ENCODE data around the gene GRHL1.
"Not testable (repeated sequence)": the region's sequence is repeated elsewhere in the genome, so short reads cannot be mapped to it uniquely, and the experiment has no call there.

GRHL1 gene

DNA sequence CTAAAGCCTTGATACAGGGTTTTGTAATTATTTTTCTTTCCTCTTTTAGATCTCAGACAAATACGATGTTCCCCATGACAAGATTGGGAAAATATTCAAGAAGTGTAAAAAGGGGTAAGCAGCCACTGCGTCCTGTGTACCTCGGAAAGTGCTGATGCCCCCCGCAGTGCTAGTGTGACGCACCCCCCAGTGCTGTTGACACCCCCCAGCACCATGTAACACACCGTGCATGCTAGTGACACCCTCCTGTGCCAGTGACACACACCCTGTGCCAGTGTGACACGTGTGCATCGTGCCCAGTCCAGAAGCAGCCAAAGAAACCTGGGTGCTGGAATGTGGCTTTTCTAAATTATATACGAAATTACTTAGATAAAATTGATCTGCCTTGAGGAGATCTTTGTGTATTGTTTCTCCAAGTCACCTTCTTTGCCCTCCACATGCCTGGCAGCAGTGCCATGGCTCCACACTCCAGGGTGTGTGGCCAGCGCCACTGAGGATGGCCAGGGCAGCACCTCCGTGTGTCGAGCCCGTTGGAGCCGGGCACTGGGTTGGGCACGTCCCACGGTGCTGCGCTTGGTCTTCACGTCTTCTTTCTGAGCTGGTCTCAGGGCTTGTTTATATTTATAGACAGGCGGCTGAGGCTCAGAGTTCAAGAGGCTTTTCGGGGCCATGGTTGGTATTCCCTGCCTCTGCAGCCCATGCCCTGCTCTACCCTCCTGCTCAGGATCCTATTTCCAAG lies 47.6 kb downstream of the GRHL1 start:
- no peak for DNase-seq

DNA sequence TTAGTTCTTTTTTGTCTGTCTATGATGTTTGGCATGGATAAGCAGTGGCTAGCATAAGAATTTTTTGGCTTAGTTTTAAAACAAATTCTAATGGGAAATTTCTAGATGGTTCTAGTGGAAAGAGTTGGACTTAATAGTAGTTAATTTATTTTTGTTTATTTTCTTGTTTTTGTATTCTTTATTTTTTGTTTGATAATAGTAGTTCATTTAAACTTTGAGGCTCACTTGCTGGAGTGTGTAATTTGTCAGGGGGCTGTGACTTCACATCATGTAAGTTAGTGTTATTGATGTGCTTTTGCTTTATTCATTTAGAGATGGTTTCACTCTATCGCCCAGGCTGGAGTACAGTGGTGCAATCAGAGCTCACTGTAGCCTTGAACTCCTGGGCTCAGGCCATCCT lies 48.2 kb downstream of the GRHL1 start:
- no peak for DNase-seq

DNA sequence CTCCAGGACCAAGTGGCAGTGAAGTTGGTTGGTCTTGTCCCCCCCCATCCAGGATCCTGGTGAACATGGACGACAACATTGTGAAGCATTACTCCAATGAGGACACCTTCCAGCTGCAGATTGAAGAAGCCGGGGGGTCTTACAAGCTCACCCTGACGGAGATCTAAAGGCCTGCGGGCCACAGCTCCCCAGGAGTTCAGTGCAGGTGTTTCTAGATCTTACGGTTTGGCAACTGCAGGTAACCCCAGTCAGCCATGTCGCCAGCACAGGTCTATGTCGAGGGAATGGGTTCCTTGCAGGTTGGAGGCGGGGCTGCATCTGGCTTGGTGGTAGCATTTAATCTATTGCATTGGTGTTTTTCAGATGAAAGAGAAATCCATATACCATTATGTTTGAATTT lies 49.0 kb downstream of the GRHL1 start:
- no peak for DNase-seq

DNA sequence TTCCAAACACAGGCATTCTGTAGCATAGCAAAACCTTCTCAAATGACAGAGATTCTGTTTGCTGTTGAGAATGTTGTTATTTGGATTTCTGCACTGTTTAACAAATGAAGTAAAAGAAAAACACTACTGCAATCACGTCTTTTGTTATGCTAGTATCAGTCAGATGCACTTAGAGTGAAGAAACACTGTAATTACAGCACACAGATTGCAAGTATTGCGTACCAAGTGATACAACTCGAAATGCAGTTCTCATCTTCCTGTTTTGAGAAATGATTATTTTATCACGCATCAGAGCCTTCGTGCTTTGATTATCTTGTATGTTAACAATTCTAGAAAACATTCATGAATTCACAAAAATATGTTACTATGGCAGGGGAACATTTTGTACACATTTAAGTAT lies 50.1 kb downstream of the GRHL1 start:
- no peak for DNase-seq

DNA sequence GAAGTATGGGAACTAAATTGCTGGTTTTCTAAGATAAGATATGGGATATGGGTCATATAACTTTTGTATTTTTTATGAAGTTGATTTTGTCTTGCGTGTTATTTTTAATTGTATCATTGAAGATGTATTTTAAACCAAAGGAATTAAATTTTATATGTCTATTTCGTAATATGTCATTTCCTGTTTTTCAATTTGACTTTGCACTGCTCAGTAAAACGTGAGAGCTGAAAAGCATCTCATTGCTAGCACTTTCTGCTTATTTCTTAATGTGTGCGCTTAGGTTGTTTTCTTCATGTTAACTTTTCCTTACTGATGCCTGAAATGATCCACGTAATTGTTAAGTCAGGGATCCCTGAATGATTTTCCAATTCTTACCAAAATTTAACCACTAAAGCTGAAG lies 50.6 kb downstream of the GRHL1 start:
- no peak for DNase-seq

DNA sequence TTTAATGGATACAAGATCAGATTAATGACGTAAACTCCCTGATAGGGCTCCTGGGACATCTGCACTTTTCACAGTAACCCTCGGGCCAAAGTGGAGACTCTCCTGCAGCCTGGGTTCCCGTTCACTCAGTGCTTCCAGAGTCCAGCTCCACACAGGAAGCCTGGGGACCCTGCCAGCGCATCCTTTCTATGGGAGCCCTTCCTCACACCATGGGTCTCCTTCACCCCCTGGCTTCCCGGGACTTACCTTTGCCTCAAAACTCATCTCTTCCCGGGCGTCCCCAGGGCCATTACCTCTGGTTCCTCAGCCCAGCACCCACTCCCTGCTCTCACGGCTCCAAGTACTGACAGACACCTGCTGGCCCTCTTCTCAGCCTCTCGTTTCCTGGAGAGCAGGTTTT lies 51.2 kb downstream of the GRHL1 start:
- DNase-seq = no peak

DNA sequence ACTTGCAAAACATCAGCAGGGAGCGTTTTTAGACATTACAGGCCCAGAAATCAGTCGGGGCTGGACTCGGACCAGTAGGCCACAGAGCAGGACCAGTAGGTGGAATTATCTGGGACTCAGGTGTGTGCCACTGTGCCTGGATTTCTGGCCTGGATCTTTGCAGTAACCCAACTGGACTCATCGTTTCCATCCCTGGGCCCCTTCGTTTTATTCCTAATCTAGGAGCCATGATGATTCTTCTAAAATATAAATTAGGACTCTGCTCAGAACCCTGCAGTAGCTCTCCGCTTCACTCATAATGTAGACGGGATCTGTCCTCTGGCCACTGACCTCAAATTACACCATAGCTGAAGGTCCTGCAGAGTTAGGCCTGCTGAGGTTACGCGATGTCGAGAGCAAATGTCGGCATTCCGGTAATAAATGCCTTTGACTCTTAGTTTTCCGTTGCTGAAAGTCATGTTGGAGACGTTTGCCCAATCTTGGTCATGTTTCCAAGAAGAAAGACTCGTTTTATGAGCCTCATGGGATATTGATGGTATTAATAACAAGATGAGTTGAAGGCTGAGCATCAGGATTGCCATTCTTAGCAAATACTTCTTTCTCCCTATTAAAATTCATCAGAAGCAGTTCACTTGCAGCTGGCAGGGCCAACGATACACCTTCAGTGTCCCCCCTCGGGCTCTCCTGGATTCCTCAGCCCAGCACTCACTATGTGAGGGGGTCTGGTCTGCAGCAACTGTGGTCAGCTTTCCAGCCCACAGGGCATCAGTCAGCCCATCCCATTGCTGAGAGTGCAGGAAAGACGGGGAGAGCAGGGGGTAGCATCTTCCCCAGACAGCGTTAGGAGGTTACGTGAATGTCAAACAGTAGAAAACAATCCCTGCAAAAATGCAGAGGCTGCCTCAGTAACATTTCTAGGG lies 52.0 kb downstream of the GRHL1 start:
- no peak for DNase-seq

DNA sequence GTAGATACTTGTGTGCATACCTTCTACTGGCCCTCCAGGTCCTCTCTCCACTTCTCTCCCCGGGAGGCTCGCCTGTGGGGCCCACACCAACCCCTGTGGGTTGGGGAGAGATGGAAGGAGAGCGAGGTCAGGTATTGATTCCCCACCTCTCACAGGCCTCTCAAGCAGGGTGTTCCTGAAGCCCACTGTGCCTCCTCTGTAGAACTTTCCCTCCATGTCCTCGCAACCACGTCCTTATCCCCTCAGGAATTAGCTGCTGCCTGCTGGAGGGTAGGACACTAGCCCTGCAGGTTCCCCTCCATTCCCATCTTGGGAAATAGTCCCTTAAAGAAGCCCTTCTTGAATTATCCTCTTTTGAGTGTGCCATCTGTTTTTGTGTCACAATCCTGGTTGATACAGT lies 52.9 kb downstream of the GRHL1 start:
- DNase-seq = no peak

DNA sequence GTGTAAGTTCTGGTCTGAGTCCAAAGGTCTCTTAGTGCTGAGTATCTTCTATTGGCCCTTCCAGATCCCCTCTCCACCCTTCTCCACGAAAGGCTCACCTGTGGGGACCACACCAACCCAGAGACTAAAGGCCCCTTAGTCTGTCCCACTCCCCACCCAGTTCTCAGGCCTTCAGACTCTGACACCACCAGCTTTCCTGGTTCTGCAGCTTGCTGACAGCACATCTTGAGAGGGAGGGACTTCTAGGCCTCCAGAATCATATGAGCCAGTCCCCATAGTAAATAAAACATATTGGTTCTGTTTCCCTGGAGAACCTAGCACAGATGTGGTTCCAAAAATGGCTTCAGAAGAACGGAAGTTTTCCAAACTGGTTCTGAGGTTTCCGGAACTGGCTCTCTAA lies 53.3 kb downstream of the GRHL1 start:
- DNase-seq = no peak

DNA sequence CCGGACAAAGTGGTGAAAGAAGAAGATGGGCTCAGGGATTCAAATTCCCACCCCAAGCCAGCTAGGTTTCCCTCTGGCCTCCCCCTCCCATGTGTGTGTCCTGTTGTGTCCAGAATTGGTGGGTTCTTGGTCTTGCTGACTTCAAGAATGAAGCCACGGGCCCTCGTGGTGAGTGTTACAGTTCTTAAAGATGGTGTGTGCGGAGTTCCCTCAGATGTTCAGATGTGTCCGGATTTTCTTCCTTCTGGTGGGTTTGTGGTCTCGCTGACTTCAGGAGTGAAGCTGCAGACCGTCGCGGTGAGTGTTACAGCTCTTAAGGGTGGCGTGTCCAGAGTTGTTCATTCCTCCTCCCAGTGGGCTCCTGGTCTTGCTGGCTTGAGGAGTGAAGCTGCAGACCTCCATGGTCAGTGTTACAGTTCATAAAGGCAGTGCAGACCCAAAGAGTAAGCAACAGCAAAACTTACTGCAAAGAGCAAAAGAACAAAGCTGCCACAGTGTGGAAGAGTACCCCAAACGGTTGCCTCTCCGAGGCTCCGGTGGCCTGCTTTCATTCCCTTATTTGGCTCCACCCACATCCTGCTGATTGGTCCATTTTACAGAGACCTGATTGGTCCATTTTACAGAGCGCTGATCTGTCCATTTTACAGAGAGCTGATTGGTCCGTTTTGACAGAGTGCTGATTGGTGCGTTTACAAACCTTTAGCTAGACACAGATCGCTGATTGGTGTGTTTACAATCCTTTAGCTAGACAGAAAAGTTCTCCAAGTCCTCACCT lies 54.2 kb downstream of the GRHL1 start:
- DNase-seq = no peak

DNA sequence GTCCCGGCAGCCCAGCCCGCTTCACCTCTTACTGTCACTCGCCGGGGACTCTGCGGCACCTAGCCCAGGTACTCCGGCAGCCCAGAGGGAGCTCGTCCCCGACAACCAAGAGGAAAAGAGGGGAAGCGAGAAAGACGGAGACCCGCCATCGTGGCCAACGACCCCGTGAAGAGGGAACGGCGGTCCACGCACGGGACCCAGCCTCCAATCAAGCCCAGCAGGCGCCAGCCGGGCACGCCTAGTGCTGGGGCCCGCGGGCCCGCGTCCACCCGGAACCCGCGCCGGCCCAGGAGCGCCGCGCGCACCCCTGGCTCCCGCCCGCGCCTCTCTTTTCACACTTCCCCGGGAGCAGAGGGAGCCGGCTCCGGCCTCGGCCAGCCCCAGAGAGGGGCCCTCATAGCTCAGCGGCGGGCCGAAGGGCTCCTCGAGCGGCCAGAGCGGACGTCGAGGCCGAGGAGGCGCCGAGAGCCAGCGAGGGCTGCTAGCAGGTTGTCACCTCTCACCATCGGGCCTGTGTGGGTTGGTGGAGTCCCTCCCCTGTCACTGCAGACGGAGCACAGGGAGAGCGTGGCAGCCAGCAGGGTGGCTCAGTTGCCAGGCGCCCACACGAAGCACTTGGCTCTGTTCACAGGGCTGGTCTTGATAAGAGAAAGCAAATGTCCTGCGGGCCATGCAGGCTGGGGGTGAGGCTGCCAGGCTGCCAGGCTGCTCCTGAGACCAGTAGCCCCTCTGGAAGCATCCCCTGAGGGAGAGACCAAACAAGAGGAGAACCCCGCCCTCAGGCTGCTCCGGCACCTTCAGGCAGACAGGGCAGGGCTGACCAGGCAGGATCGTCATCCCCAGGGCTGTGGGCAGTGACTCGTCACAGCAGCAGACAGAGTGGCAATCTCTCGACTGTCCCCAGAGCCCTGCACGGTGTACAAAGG lies 55.0 kb downstream of the GRHL1 start:
- DNase-seq = no peak

DNA sequence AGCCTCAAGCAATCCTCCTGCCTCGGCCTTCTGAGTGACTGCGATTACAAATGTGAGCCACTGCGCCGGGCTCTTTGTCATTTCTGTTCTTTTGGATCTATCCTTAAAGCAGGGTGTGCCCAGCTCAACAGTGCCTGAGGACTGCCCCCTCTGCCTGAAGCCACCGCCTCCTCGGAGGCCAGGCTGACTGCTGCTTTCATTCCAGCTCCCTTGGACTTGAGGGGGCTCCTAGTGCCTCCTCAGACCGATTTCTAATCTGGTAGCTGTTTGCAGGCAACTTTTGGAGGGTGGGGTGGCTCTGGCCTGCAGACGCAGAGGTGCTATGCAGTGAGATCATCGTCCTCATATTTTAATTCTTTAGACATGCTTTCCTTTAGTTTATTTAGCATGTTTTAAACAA lies 55.9 kb downstream of the GRHL1 start:
- DNase-seq = no peak

DNA sequence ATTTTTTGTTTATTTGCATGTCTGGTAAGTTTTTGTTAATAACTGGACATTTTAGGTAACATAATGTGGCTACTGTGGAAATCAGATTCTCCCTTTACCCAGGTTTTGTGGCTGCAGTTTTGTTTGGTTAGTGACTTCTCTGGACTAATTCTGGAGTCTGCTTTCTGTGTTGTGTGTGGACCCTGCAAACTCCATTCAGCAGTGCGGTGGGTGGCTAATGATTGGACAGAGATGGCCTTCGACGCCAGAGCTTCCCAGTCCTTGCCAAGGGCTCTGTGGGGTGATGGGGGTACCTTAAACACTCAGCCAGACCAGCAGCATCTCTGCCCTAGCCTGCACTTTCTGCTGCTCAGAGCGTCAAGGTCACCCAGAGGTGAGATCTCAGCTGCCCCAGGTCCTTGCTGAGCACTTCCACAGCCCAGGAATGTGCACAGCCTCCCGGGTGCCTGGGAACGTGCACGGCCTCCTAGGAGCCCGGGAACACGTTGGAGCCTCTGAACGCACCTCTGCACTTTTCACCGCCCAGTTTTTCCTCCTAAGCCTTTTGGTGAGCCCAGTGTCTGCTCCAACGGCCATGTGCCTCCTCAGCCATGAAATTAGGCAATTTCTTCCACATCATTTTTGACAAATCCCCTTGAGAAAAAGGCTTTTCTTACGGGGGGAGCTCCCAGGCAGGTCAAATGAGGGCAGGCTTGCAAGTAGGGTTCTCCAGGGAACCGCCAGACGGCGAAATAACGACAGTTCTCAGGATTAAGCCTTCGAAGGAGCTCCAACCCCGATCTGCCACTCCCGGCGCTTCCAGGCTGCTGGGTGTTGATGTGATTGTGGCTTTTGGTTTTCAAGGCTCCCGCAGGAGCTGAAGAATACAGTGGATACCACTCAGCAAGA lies 56.7 kb downstream of the GRHL1 start:
- DNase-seq = no peak

DNA sequence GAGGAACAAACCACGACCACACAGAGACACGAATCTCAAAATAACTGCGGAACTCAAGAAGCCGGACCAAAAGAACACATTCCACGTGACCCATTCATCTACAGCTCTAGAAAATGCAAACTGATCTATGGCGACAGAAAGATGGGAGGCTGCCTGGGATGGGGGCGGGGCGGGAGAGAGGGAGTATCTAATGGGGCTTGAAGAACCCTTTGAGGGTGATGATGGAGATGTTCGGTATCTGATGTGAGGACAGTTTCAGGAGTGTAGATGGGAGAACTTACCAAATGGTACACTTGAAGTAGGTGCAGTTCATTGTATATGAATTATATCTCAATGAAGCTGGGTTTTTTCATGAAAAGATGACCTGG lies 57.3 kb downstream of the GRHL1 start:
- DNase-seq = no peak

DNA sequence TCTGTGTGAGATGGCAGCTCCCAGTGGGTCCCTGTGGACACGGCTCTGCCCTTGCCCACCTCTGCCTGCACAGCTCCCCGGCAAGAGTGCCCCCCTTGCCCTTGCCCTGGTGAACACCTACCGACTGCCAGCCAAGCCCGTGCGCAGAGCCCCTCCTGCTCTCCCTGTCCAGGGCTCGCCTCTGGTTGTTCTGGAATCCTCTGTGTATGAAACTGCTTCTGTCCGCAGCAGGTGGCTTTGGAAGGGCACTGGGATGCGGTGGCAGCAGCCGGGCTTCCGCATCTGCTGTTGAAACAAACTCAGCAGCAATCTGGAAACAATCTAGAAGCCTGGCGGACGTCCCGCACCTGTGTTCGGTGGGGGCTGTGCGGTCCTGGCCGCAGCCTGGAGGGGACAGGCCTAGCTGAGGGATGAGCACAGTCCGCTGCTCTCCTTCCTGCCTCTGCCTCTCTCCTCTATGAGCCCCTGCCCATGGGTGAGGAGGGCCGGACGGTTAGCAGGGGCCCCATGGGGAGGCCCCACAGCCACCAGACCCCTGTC lies 57.8 kb downstream of the GRHL1 start:
- DNase-seq = no peak

DNA sequence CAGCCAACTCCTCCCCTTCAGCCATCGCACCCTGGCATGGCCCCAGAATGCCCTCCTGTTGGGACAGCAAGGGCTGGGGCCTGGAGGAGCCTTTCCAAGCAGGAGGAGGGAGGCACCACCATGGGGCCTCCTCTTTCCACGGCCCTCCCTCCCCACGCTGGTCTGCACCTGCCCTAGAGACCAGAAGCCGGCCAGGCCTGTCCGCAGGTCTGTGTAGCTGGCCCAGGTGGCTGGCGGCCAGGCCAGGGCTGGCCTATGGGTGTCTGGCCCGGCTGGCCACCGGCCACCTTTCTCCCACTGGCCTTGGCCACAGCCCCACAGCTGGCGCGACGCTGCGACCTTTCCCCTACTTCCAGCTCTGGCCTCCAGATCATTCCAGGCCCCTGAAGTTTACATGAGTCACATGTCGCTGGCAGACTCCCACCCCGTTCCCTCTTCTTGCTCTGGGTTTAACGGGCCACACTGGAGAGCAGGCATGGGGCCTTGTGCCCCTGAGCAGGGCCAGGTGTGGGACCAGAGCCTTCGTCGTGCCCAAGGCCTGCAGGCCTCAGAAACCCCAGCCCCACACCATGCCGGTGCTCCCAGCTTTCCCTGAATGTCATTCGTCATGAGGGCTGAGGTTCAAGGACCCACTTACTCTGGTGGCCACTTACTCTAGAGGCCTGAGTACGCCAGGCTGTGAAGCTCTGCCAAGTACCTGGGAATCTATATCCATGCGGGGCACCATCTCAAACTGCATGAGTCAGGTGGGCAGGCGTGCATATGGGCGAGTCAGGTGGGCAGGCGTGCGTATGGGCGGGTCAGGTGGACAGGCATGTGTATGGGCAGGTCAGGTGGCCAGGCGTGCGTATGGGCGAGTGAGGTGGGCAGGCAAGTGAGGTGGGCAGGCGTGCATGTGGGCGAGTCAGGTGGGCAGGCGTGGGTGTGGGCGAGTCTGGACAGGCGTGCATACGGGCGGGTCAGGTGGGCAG lies 58.6 kb downstream of the GRHL1 start:
- no peak for DNase-seq

DNA sequence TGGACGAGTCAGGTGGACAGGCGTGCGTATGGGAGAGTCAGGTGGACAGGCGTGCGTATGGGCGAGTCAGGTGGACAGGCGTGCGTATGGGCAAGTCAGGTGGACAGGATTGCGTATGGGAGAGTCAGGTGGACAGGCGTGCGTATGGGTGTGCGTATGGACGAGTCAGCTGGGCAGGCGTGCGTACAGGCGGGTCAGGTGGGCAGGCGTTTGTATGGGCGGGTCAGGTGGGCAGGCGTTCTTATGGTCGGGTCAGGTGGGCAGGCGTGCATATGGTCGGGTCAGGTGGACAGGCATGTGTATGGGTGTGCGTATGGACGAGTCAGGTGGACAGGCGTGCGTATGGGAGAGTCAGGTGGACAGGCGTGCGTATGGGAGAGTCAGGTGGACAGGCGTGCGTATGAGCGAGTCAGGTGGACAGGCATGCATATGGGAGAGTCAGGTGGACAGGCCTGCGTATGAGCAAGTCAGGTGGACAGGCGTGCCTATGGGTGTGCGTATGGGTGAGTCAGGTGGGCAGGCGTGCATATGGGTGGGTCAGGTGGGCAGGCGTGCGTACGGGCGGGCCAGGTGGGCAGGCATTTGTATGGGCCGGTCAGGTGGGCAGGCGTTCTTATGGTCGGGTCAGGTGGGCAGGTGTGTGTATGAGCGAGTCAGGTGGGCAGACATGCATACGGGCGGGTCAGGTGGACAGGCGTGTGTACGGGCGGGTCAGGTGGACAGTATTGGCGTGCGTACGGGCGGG lies 59.5 kb downstream of the GRHL1 start:
- DNase-seq = not testable (repeated sequence)

DNA sequence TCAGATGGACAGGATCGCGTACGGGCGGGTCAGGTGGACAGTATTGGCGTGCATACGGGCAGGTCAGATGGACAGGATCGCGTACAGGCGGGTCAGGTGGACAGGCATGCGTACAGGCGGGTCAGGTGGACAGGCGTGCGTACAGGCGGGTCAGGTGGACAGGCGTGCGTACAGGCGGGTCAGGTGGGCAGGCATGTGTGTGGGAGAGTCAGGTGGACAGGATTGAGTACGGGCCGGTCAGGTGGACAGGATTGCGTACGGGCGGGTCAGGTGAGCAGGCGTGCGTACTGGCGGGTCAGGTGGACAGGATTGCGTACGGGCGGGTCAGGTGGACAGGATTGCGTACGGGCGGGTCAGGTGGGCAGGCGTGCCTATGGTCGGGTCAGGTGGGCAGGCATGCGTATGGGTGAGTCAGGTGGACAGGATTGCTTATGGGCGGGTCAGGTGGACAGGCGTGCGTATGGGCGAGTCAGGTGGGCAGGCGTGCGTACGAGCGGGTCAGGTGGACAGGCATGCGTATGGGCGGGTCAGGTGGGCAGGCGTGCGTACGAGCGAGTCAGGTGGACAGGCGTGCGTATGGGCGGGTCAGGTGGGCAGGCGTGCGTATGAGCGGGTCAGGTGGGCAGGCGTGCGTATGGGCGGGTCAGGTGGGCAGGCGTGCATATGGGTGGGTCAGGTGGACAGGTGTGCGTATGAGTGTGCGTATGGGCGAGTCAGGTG lies 60.3 kb downstream of the GRHL1 start:
- not testable (repeated sequence) for DNase-seq

All from DMS153 (cell line).